ENCODE results near the gene PAWR.

PAWR gene

GRCh38 chr12:79665212-79665887, 25.4 kb downstream of the PAWR start:
- Histone ChIP-seq H3K27ac (ENCODE audit: low read depth, low read length) (no peak overlapping the region), H3K9me3 (ENCODE audit: control insufficient read depth, insufficient read depth, low read depth, low read length) (no peaks in the 10 kb centered on the region), H3K27me3 (ENCODE audit: control insufficient read depth, insufficient read depth, low read length) (no peaks in the 10 kb centered on the region), H3K4me3 (ENCODE audit: low read depth, low read length) (no peak overlapping the region), H3K9ac (ENCODE audit: low read length) (no peak overlapping the region), H3K4me1 (ENCODE audit: control insufficient read depth, insufficient read depth, low read length) (peaks cover 12% of the 10 kb centered on the region), H3K36me3 (ENCODE audit: control insufficient read depth, insufficient read depth, low read length) (peaks cover 47% of the 10 kb centered on the region)

GRCh38 chr12:79664518-79664917, 26.2 kb downstream of the PAWR start:
- Histone ChIP-seq H3K9me3 (ENCODE audit: control insufficient read depth, insufficient read depth, low read depth, low read length) (no peaks in the 10 kb centered on the region), H3K9ac (ENCODE audit: low read length) (no peak overlapping the region), H3K4me3 (ENCODE audit: low read depth, low read length) (no peak overlapping the region), H3K27ac (ENCODE audit: low read depth, low read length) (no peak overlapping the region), H3K4me1 (ENCODE audit: control insufficient read depth, insufficient read depth, low read length) (peaks cover 6% of the 10 kb centered on the region), H3K36me3 (ENCODE audit: control insufficient read depth, insufficient read depth, low read length) (peaks cover 47% of the 10 kb centered on the region), H3K27me3 (ENCODE audit: control insufficient read depth, insufficient read depth, low read length) (no peaks in the 10 kb centered on the region)

- Histone ChIP-seq H3K9ac (ENCODE audit: low read length) (no peak overlapping the region), H3K4me3 (ENCODE audit: low read depth, low read length) (no peak overlapping the region), H3K9me3 (ENCODE audit: control insufficient read depth, insufficient read depth, low read depth, low read length) (peaks cover 3% of the 10 kb centered on the region; the same call in 1 of the 2 replicates), H3K4me1 (ENCODE audit: control insufficient read depth, insufficient read depth, low read length) (no peaks in the 10 kb centered on the region), H3K27ac (ENCODE audit: low read depth, low read length) (no peak overlapping the region), H3K36me3 (ENCODE audit: control insufficient read depth, insufficient read depth, low read length) (peaks cover 33% of the 10 kb centered on the region), H3K27me3 (ENCODE audit: control insufficient read depth, insufficient read depth, low read length) (no peaks in the 10 kb centered on the region)
Observed at GRCh38 chr12:79662046-79662811, 28.5 kb downstream of the PAWR start.

- H3K4me1 ChIP-seq (ENCODE audit: control insufficient read depth, insufficient read depth, low read length), result no peaks in the 10 kb centered on the region; the same call in 1 of the 2 replicates
- H3K9me3 ChIP-seq (ENCODE audit: control insufficient read depth, insufficient read depth, low read depth, low read length), result peaks cover 3% of the 10 kb centered on the region; the same call in 1 of the 2 replicates
- H3K36me3 ChIP-seq (ENCODE audit: control insufficient read depth, insufficient read depth, low read length), result peaks cover 27% of the 10 kb centered on the region
- H3K9ac ChIP-seq (ENCODE audit: low read length), result no peak overlapping the region
- no peak overlapping the region for H3K27ac ChIP-seq (ENCODE audit: low read depth, low read length)
- no peak overlapping the region for H3K4me3 ChIP-seq (ENCODE audit: low read depth, low read length)
- no peaks in the 10 kb centered on the region for H3K27me3 ChIP-seq (ENCODE audit: control insufficient read depth, insufficient read depth, low read length)
Observed at GRCh38 chr12:79661629-79662028, 29.1 kb downstream of the PAWR start.

- H3K27ac ChIP-seq (ENCODE audit: low read depth, low read length), result no peak overlapping the region
- H3K4me3 ChIP-seq (ENCODE audit: low read depth, low read length), result no peak overlapping the region
- peaks cover 17% of the 10 kb centered on the region; the same call in 1 of the 2 replicates for H3K36me3 ChIP-seq (ENCODE audit: control insufficient read depth, insufficient read depth, low read length)
- no peak overlapping the region for H3K9ac ChIP-seq (ENCODE audit: low read length)
- H3K9me3 ChIP-seq (ENCODE audit: control insufficient read depth, insufficient read depth, low read depth, low read length), result peaks cover 9% of the 10 kb centered on the region; the same call in 1 of the 2 replicates
- H3K4me1 ChIP-seq (ENCODE audit: control insufficient read depth, insufficient read depth, low read length), result peaks cover 14% of the 10 kb centered on the region
- H3K27me3 ChIP-seq (ENCODE audit: control insufficient read depth, insufficient read depth, low read length), result no peaks in the 10 kb centered on the region
Observed at GRCh38 chr12:79659961-79660431, 30.8 kb downstream of the PAWR start.

GRCh38 chr12:79658221-79658620, 32.5 kb downstream of the PAWR start:
- Histone ChIP-seq H3K36me3 (ENCODE audit: control insufficient read depth, insufficient read depth, low read length) (0 out of 2 replicates have a peak, but pooled peaks cover 14% of the 10 kb centered on the region), H3K27ac (ENCODE audit: low read depth, low read length) (no peak overlapping the region), H3K4me1 (ENCODE audit: control insufficient read depth, insufficient read depth, low read length) (peaks cover 26% of the 10 kb centered on the region), H3K9me3 (ENCODE audit: control insufficient read depth, insufficient read depth, low read depth, low read length) (peaks cover 9% of the 10 kb centered on the region; the same call in 1 of the 2 replicates), H3K4me3 (ENCODE audit: low read depth, low read length) (no peak overlapping the region), H3K27me3 (ENCODE audit: control insufficient read depth, insufficient read depth, low read length) (no peaks in the 10 kb centered on the region), H3K9ac (ENCODE audit: low read length) (no peak overlapping the region)

- H3K27ac ChIP-seq (ENCODE audit: low read depth, low read length), result no peak overlapping the region
- H3K27me3 ChIP-seq (ENCODE audit: control insufficient read depth, insufficient read depth, low read length), result no peaks in the 10 kb centered on the region
- H3K4me1 ChIP-seq (ENCODE audit: control insufficient read depth, insufficient read depth, low read length), result peaks cover 26% of the 10 kb centered on the region
- H3K9me3 ChIP-seq (ENCODE audit: control insufficient read depth, insufficient read depth, low read depth, low read length), result peaks cover 9% of the 10 kb centered on the region; the same call in 1 of the 2 replicates
- 0 out of 2 replicates have a peak, but pooled peaks cover 10% of the 10 kb centered on the region for H3K36me3 ChIP-seq (ENCODE audit: control insufficient read depth, insufficient read depth, low read length)
- no peak overlapping the region for H3K9ac ChIP-seq (ENCODE audit: low read length)
- H3K4me3 ChIP-seq (ENCODE audit: low read depth, low read length), result no peak overlapping the region
Observed at GRCh38 chr12:79657136-79657535, 33.6 kb downstream of the PAWR start.

- Histone ChIP-seq H3K4me1 (ENCODE audit: control insufficient read depth, insufficient read depth, low read length) (peaks cover 26% of the 10 kb centered on the region), H3K27ac (ENCODE audit: low read depth, low read length) (no peak overlapping the region), H3K27me3 (ENCODE audit: control insufficient read depth, insufficient read depth, low read length) (no peaks in the 10 kb centered on the region), H3K4me3 (ENCODE audit: low read depth, low read length) (no peak overlapping the region), H3K9ac (ENCODE audit: low read length) (no peak overlapping the region), H3K9me3 (ENCODE audit: control insufficient read depth, insufficient read depth, low read depth, low read length) (peaks cover 9% of the 10 kb centered on the region; the same call in 1 of the 2 replicates), H3K36me3 (ENCODE audit: control insufficient read depth, insufficient read depth, low read length) (0 out of 2 replicates have a peak, but pooled peaks cover 10% of the 10 kb centered on the region)
Observed at GRCh38 chr12:79655036-79655435, 35.7 kb downstream of the PAWR start.

- H3K9me3 ChIP-seq (ENCODE audit: control insufficient read depth, insufficient read depth, low read depth, low read length), result peaks cover 6% of the 10 kb centered on the region; the same call in 1 of the 2 replicates
- H3K4me3 ChIP-seq (ENCODE audit: low read depth, low read length), result no peak overlapping the region
- H3K36me3 ChIP-seq (ENCODE audit: control insufficient read depth, insufficient read depth, low read length), result 0 out of 2 replicates have a peak, but pooled peaks cover 14% of the 10 kb centered on the region
- H3K4me1 ChIP-seq (ENCODE audit: control insufficient read depth, insufficient read depth, low read length), result peaks cover 26% of the 10 kb centered on the region
- no peak overlapping the region for H3K9ac ChIP-seq (ENCODE audit: low read length)
- H3K27ac ChIP-seq (ENCODE audit: low read depth, low read length), result no peak overlapping the region
- no peaks in the 10 kb centered on the region for H3K27me3 ChIP-seq (ENCODE audit: control insufficient read depth, insufficient read depth, low read length)
Observed at GRCh38 chr12:79652521-79652920, 38.2 kb downstream of the PAWR start.

- no peaks in the 10 kb centered on the region for H3K27me3 ChIP-seq (ENCODE audit: control insufficient read depth, insufficient read depth, low read length)
- no peak overlapping the region for H3K4me3 ChIP-seq (ENCODE audit: low read depth, low read length)
- H3K27ac ChIP-seq (ENCODE audit: low read depth, low read length), result no peak overlapping the region
- H3K4me1 ChIP-seq (ENCODE audit: control insufficient read depth, insufficient read depth, low read length), result peaks cover 24% of the 10 kb centered on the region
- H3K9ac ChIP-seq (ENCODE audit: low read length), result no peak overlapping the region
- no peaks in the 10 kb centered on the region; the same call in 1 of the 2 replicates for H3K9me3 ChIP-seq (ENCODE audit: control insufficient read depth, insufficient read depth, low read depth, low read length)
- 0 out of 2 replicates have a peak, but pooled peaks cover 11% of the 10 kb centered on the region for H3K36me3 ChIP-seq (ENCODE audit: control insufficient read depth, insufficient read depth, low read length)
Observed at GRCh38 chr12:79650440-79650839, 40.3 kb downstream of the PAWR start.

GRCh38 chr12:79648881-79649280, 41.9 kb downstream of the PAWR start:
- Histone ChIP-seq H3K36me3 (ENCODE audit: control insufficient read depth, insufficient read depth, low read length) (0 out of 2 replicates have a peak, but pooled peaks cover 6% of the 10 kb centered on the region), H3K4me1 (ENCODE audit: control insufficient read depth, insufficient read depth, low read length) (peaks cover 26% of the 10 kb centered on the region), H3K27ac (ENCODE audit: low read depth, low read length) (no peak overlapping the region; the same call in 1 of the 2 replicates), H3K9ac (ENCODE audit: low read length) (no peak overlapping the region), H3K27me3 (ENCODE audit: control insufficient read depth, insufficient read depth, low read length) (no peaks in the 10 kb centered on the region), H3K9me3 (ENCODE audit: control insufficient read depth, insufficient read depth, low read depth, low read length) (no peaks in the 10 kb centered on the region; the same call in 1 of the 2 replicates), H3K4me3 (ENCODE audit: low read depth, low read length) (no peak overlapping the region)

Measured in HUES6 (cell line).